ENCODE data around the gene MUC16.

The MUC16 gene

DNA sequence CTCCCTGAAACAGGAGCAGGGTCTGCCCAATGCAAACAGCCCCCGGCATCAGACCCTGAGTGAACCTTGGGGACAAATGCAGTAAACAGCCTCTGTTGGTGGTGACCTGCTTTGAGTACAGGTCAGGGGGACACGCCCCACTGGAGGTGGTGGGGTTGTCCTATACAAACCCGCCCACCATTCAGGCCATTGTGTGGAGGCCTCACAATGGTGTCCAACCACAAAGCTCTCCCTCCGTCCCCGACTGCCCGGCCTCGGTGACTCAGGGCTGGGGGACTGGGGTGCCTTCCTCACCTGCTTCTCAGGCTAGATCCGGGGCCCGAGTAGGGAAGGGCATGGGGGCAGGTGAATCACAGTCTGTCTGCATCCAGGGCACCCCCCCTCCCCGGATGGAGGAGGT is 1.5 kb downstream of the MUC16 start:
- DNase-seq = no peak

DNA sequence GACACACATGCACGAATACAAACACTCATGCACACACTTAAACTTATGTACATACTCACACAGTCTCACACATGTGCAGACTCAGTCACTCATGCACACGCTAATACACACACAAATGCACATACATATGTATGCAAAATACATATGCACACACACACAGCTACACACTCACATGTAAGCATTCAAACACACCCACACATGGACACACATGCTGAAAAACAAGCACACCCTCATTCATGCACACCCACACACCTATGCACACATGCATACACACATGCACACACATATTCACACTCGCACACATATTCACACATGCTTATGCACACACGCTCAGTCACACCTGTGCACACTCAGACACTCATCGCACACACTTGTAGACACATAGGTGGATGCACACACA is 9.3 kb downstream of the MUC16 start:
- no peak for DNase-seq

DNA sequence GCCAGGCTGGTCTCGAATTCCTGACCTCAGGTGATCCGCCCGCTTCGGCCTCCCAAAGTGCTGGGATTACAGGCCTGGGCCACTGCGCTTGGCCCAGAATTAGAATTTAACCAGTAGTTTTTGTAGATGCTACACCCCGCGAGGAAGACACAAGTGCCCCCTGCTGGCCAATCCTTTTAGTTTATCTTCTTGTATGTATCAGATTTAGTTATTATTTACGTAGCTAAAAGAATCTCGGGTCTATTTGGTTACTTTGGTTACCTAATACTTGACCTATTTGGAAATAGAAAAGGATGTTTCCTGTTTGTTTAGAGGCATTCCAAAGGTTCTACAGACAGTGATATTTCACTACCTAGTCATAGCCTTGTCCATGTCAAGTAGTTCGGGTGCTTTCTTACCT is 22.0 kb downstream of the MUC16 start:
- no peak for DNase-seq

DNA sequence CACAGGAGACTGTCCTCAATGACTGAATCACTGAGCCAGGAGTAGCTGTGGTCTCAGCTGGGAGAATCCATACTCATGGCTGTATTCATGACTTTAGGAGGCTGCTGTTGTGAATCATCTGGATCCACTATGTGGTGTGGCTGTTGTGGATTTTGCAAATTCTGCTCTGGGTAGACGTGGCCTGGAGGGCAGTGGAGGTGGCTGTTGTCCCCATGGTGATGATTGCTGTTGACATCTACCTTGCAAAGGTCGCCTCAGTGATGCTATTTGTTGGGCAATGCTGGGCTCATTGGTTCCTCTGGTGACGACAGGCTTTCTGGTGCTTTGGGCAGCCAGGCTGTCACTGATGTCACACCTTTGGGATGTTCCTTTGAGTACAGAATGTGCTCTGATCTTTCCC is 23.9 kb downstream of the MUC16 start:
- DNase-seq = no peak

DNA sequence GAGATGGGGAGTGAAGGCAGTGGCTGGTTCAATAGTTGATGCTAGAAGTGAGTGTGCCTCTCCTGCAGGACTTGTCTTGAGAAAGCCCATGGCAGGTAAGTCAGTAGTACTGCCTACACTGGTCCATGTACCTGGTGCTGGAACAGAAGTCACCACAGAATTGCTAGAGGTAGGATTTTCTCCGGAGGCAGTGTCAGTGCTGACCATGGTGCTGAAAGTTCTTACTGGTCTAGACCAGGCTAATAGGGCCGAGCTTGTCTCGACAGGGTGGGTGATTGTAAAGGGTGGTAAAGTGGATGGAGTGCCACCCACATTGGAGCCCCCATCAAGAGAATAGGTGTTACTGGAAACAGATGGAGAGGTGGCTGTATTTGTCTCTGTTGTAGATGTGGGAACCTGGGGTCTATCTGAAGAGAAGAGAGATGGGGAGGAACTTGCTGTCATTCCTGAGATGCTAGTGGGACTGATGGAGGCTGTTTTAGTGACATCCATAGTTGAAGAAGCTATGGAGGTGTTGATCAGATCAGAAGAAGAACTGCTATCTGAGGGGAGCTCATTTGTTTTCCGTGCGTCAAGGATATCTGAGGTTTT is 36.6 kb downstream of the MUC16 start:
- DNase-seq = no peak

DNA sequence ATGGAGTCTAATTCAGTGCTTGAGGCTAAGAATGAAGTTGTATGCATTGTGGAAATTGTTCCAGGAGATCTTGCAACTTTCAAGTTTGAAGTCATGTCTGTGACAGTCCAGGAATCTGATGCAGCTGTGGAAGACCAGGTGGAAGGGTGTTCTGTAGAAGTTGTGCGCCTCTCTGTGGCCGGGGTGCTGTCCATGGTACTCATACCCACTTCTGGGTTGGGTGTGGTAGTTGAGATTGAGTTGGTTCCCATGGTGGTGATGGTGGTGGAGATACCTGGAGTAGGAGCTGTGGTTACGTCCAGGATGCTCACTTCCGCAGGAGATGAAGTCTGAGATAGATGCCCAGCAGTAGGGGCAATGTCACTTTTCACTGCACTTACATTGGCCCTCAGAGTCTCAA is 44.3 kb downstream of the MUC16 start:
- no peak for DNase-seq

All from NCI-H2171 (cell line).